Liver (tissue), 9 donors: ENCODE results near the gene RYR3. TPM values are rescaled to one million over a fixed set of nuclear protein-coding genes. Genes with fewer than 3 reads are reported as not detected.

ENCODE experiments used
- DNase-seq: peaks from one replicate; pipeline ENCODE4 v3.0.0-alpha.2; 2017; ENCODE audit warnings: low spot score
- H3K27ac ChIP-seq, 2 donors: one replicate each; pipeline ENCODE4 v1.7.0; 2013; ENCODE audit warnings: inconsistent platforms in 2 of 2, low read length in 2 of 2, control low read depth in 1 of 2, low read depth in 1 of 2, mild to moderate bottlenecking in 1 of 2
- H3K27me3 ChIP-seq, 4 donors: one replicate each; pipeline versions ENCODE4 v1.6.1 to v1.7.0; 2013; ENCODE audit warnings: low read length in 3 of 4, inconsistent platforms in 1 of 4, mild to moderate bottlenecking in 1 of 4, moderate library complexity in 1 of 4; ENCODE audit not compliant: control insufficient read depth in 4 of 4, insufficient read depth in 4 of 4
- H3K36me3 ChIP-seq, 4 donors: one replicate each; pipeline versions ENCODE4 v1.6.1 to v1.7.0; 2013; ENCODE audit warnings: low read length in 3 of 4, mild to moderate bottlenecking in 3 of 4, low read depth in 1 of 4, moderate library complexity in 1 of 4; ENCODE audit not compliant: control insufficient read depth in 4 of 4, insufficient read depth in 3 of 4
- H3K4me1 ChIP-seq, 4 donors: one replicate each; pipeline versions ENCODE4 v1.6.1 to v1.7.0; 2013; ENCODE audit warnings: low read length in 3 of 4, mild to moderate bottlenecking in 3 of 4, moderate library complexity in 1 of 4; ENCODE audit not compliant: control insufficient read depth in 4 of 4, insufficient read depth in 4 of 4
- H3K4me3 ChIP-seq, 3 donors: one replicate each; pipeline versions ENCODE4 v1.6.1 to v1.7.0; 2013; ENCODE audit warnings: low read length in 3 of 3, control low read depth in 1 of 3, low read depth in 1 of 3, mild to moderate bottlenecking in 1 of 3
- H3K9ac ChIP-seq, 2 donors: one replicate each; pipeline ENCODE4 v1.7.0; 2013; ENCODE audit warnings: low read length in 2 of 2, mild to moderate bottlenecking in 2 of 2, moderate library complexity in 2 of 2, control low read depth in 1 of 2, low read depth in 1 of 2
- H3K9me3 ChIP-seq, 4 donors: one replicate each; pipeline versions ENCODE4 v1.6.1 to v1.7.0; 2013; ENCODE audit warnings: low read length in 3 of 4; ENCODE audit not compliant: control insufficient read depth in 4 of 4
- EGR1 ChIP-seq, 2 donors: IDR thresholded peaks; 2 replicates each; pipeline ENCODE4 v1.6.1; 2016 to 2018; ENCODE audit warnings: antibody characterized with exemption in 2 of 2, low read depth in 2 of 2
- FOXA1 ChIP-seq: IDR thresholded peaks from 2 replicates; pipeline ENCODE4 v1.6.1; 2016; ENCODE audit warnings: antibody characterized with exemption
- FOXA2 ChIP-seq: IDR thresholded peaks from 2 replicates; pipeline ENCODE4 v1.6.1; 2016; ENCODE audit warnings: antibody characterized with exemption
- GABPA ChIP-seq, 2 donors: IDR thresholded peaks in 1 of 2; conservative IDR thresholded peaks in 1 of 2; 2 replicates each; pipeline ENCODE4 v1.6.1; 2016; ENCODE audit warnings: antibody characterized with exemption in 2 of 2, mild to moderate bottlenecking in 1 of 2, moderate library complexity in 1 of 2
- HNF4A ChIP-seq, 2 donors: conservative IDR thresholded peaks; 2 replicates each; pipeline ENCODE4 v1.6.1; 2016; ENCODE audit warnings: antibody characterized with exemption in 2 of 2, mild to moderate bottlenecking in 2 of 2
- HNF4G ChIP-seq: IDR thresholded peaks from 2 replicates; pipeline ENCODE4 v1.6.1; 2016; ENCODE audit warnings: antibody characterized with exemption
- JUND ChIP-seq, 2 donors: IDR thresholded peaks; 2 replicates each; pipeline ENCODE4 v1.6.1; 2016; ENCODE audit warnings: antibody characterized with exemption in 2 of 2
- NR2F2 ChIP-seq: IDR thresholded peaks from 2 replicates; pipeline ENCODE4 v1.6.1; 2016; ENCODE audit warnings: antibody characterized with exemption
- RAD21 ChIP-seq, 2 donors: IDR thresholded peaks; 2 replicates each; pipeline ENCODE4 v1.6.1; 2016; ENCODE audit warnings: antibody characterized with exemption in 2 of 2, mild to moderate bottlenecking in 2 of 2
- SP1 ChIP-seq: IDR thresholded peaks from 2 replicates; pipeline ENCODE4 v1.6.1; 2018; ENCODE audit warnings: antibody characterized with exemption, mild to moderate bottlenecking
- TAF1 ChIP-seq: conservative IDR thresholded peaks from 2 replicates; pipeline ENCODE4 v1.6.1; 2016; ENCODE audit warnings: antibody characterized with exemption, mild to moderate bottlenecking
- YY1 ChIP-seq: IDR thresholded peaks from 2 replicates; pipeline ENCODE4 v1.6.1; 2016; ENCODE audit warnings: antibody characterized with exemption, mild to moderate bottlenecking
- WGBS: extraction: QIAGEN DNeasy Blood & Tissue Kit; methylation state at CpG from one replicate; pipeline ENCODE4 v1.1.7; 2013; 5-methylcytosine and 5-hydroxymethylcytosine counted together
- polyA plus RNA-seq, 2 donors: library from polyadenylated mRNA; stranded (reverse) in 1 of 2; unstranded in 1 of 2; fragments of 200-250 nt in 1 of 2; fragments of >200 nt in 1 of 2; fragmentation: Nextera tagmentation in 1 of 2; extraction: Ambion mirVana in 1 of 2; gene quantifications; one replicate each; pipeline versions ENCODE4 v1.2.1 to v1.2.3, GENCODE V29; 2013 to 2015
- total RNA-seq, 2 donors: library from RNA; depleted of rRNA; stranded (reverse); fragments of >200 nt; gene quantifications; one replicate each; pipeline ENCODE4 v1.2.3, GENCODE V29; 2014
- TF ChIP-seq, protein P1 (sequence below): IDR thresholded peaks from 2 replicates; pipeline ENCODE4 v1.6.1; 2016; ENCODE audit warnings: antibody characterized with exemption
- TF ChIP-seq, protein P2 (sequence below): IDR thresholded peaks from 2 replicates; pipeline ENCODE4 v1.6.1; 2016; ENCODE audit warnings: antibody characterized with exemption
- TF ChIP-seq, protein P3 (sequence below): fragments of 150-350 bp; IDR thresholded peaks from 2 replicates; pipeline ENCODE4 v1.5.1; 2017; ENCODE audit warnings: improper control_type of control experiment, low read depth, low read length; ENCODE audit not compliant: missing input control
- TF ChIP-seq, protein P4 (sequence below): IDR thresholded peaks from 2 replicates; pipeline ENCODE4 v1.6.1; 2016; ENCODE audit warnings: antibody characterized with exemption
- TF ChIP-seq, protein P5 (sequence below): IDR thresholded peaks from 2 replicates; pipeline ENCODE4 v1.6.1; 2016; ENCODE audit warnings: antibody characterized with exemption, mild to moderate bottlenecking
- donor health status: healthy.
- donor health status: healthy.
- donor health status: healthy.
- donor health status: healthy.
- donor health status: healthy.

Gene RYR3
- total and polyA plus RNA-seq, 4 donors = 0.01 to 1.1 (median 0.22) TPM

DNA sequence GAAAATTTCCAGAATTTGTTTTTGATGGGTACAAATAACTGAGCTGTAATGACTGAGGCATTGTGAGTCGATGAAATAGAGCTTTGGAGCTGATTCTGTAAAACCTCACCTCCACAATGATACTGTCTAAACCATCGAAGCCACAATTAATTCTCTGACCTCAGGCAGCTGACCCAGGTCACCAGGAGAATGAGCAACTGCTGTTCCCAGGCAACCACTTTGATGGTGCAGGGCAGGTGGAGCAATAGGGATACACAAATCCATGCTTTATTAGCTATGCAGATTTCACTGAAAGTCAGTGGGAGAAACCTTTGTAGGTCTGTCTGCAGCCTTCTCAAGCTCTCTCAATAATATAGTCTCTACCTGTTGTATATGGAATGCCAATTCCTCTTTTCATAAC lies 204.4 kb downstream of the RYR3 start:
- TF ChIP-seq FOXA2 (no peak), FOXA1 (no peak), HNF4G (no peak), JUND (IDR thresholded peaks at IDR 0.05) (no peak), SP1 (no peak), YY1 (no peak), HNF4A (conservative IDR thresholded peaks at IDR 0.05) (no peak), EGR1 (IDR thresholded peaks at IDR 0.05; ENCODE audit: low read depth in 2 of 2) (no peak), GABPA (IDR thresholded peaks at IDR 0.05 in 1 of 2, conservative IDR thresholded peaks at IDR 0.05 in 1 of 2) (no peak), TAF1 (no peak), NR2F2 (no peak), RAD21 (IDR thresholded peaks at IDR 0.05) (no peak)
- TF ChIP-seq, protein P1, sequence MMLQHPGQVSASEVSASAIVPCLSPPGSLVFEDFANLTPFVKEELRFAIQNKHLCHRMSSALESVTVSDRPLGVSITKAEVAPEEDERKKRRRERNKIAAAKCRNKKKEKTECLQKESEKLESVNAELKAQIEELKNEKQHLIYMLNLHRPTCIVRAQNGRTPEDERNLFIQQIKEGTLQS = no peak
- TF ChIP-seq, protein P2, sequence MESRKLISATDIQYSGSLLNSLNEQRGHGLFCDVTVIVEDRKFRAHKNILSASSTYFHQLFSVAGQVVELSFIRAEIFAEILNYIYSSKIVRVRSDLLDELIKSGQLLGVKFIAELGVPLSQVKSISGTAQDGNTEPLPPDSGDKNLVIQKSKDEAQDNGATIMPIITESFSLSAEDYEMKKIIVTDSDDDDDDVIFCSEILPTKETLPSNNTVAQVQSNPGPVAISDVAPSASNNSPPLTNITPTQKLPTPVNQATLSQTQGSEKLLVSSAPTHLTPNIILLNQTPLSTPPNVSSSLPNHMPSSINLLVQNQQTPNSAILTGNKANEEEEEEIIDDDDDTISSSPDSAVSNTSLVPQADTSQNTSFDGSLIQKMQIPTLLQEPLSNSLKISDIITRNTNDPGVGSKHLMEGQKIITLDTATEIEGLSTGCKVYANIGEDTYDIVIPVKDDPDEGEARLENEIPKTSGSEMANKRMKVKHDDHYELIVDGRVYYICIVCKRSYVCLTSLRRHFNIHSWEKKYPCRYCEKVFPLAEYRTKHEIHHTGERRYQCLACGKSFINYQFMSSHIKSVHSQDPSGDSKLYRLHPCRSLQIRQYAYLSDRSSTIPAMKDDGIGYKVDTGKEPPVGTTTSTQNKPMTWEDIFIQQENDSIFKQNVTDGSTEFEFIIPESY = no peak
- Histone ChIP-seq H3K9ac (no peak overlapping the region), H3K27ac (no peak overlapping the region), H3K27me3 (peaks cover 0 to 9% (median 2%) of the 10 kb centered on the region in 4 donors), H3K9me3 (no peaks in the 10 kb centered on the region), H3K4me3 (no peak overlapping the region), H3K4me1 (no peaks in the 10 kb centered on the region), H3K36me3 (no peaks in the 10 kb centered on the region)
- WGBS = 82% methylated on average over 2 of the region's 2 CpGs
- DNase-seq = no peak

DNA sequence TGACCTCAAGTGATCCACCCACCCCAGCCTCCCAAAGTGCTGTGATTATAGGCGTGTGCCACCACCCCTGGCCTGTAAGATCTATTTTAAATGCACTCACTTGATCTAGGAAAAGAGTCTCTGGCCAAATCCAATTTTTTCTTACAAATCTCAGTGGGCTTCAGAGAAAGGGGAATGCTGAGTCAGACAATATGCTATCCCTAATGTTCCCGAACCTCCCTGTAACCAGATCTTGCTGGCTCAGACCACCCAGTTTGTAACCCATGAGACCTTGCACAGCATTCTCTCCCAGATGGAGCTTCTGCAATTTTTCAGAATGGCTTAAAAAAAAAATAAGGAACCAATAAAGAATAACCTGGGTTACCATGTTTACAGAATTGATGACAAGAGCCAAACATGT lies 205.8 kb downstream of the RYR3 start:
- Histone ChIP-seq H3K4me1 (no peaks in the 10 kb centered on the region), H3K27me3 (peaks cover 0 to 9% (median 3%) of the 10 kb centered on the region in 4 donors), H3K9me3 (no peaks in the 10 kb centered on the region), H3K4me3 (no peak overlapping the region), H3K9ac (no peak overlapping the region), H3K36me3 (no peaks in the 10 kb centered on the region), H3K27ac (no peak overlapping the region)
- TF ChIP-seq, protein P3, sequence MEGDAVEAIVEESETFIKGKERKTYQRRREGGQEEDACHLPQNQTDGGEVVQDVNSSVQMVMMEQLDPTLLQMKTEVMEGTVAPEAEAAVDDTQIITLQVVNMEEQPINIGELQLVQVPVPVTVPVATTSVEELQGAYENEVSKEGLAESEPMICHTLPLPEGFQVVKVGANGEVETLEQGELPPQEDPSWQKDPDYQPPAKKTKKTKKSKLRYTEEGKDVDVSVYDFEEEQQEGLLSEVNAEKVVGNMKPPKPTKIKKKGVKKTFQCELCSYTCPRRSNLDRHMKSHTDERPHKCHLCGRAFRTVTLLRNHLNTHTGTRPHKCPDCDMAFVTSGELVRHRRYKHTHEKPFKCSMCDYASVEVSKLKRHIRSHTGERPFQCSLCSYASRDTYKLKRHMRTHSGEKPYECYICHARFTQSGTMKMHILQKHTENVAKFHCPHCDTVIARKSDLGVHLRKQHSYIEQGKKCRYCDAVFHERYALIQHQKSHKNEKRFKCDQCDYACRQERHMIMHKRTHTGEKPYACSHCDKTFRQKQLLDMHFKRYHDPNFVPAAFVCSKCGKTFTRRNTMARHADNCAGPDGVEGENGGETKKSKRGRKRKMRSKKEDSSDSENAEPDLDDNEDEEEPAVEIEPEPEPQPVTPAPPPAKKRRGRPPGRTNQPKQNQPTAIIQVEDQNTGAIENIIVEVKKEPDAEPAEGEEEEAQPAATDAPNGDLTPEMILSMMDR = no peak
- TF ChIP-seq GABPA (IDR thresholded peaks at IDR 0.05 in 1 of 2, conservative IDR thresholded peaks at IDR 0.05 in 1 of 2) = no peak
- no peak for TF ChIP-seq EGR1 (IDR thresholded peaks at IDR 0.05; ENCODE audit: low read depth in 2 of 2)
- TF ChIP-seq NR2F2 = no peak
- TF ChIP-seq, protein P4, sequence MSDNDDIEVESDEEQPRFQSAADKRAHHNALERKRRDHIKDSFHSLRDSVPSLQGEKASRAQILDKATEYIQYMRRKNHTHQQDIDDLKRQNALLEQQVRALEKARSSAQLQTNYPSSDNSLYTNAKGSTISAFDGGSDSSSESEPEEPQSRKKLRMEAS = no peak
- TF ChIP-seq SP1 = no peak
- no peak for DNase-seq
- 79% methylated on average over 2 of the region's 2 CpGs for WGBS

DNA sequence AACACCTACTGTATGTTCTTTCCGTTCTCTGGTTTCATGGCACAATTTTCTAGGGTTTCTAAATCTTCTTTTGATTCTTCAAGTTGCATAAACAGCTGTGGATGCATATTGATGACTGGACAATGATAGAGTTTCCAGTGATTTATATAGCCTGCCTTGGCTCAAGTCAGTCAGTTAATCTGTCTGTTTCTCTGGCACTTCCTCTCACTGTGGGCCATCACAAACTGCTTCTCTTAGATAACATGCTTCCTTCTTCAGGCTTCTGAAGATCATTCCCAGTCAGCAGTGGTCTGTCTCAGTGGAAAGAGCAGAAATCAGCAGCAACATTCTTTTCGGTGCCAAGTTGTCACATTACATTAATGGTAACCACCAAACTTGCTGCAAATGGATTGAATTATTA lies 207.2 kb downstream of the RYR3 start:
- peaks cover 0 to 9% (median 4%) of the 10 kb centered on the region in 4 donors for H3K27me3 ChIP-seq
- no peaks in the 10 kb centered on the region for H3K4me1 ChIP-seq
- H3K9ac ChIP-seq = no peak overlapping the region
- no peaks in the 10 kb centered on the region for H3K36me3 ChIP-seq
- no peak for DNase-seq
- no peak overlapping the region for H3K27ac ChIP-seq
- WGBS = 43% methylated on average over 2 of the region's 2 CpGs
- H3K4me3 ChIP-seq = no peak overlapping the region
- no peaks in the 10 kb centered on the region for H3K9me3 ChIP-seq
- no peak for TF ChIP-seq FOXA2
- TF ChIP-seq RAD21 (IDR thresholded peaks at IDR 0.05) = no peak
- TF ChIP-seq, protein P2 = no peak
- no peak for TF ChIP-seq HNF4G
- no peak for TF ChIP-seq NR2F2
- TF ChIP-seq YY1 = no peak
- no peak for TF ChIP-seq FOXA1
- TF ChIP-seq, protein P5, sequence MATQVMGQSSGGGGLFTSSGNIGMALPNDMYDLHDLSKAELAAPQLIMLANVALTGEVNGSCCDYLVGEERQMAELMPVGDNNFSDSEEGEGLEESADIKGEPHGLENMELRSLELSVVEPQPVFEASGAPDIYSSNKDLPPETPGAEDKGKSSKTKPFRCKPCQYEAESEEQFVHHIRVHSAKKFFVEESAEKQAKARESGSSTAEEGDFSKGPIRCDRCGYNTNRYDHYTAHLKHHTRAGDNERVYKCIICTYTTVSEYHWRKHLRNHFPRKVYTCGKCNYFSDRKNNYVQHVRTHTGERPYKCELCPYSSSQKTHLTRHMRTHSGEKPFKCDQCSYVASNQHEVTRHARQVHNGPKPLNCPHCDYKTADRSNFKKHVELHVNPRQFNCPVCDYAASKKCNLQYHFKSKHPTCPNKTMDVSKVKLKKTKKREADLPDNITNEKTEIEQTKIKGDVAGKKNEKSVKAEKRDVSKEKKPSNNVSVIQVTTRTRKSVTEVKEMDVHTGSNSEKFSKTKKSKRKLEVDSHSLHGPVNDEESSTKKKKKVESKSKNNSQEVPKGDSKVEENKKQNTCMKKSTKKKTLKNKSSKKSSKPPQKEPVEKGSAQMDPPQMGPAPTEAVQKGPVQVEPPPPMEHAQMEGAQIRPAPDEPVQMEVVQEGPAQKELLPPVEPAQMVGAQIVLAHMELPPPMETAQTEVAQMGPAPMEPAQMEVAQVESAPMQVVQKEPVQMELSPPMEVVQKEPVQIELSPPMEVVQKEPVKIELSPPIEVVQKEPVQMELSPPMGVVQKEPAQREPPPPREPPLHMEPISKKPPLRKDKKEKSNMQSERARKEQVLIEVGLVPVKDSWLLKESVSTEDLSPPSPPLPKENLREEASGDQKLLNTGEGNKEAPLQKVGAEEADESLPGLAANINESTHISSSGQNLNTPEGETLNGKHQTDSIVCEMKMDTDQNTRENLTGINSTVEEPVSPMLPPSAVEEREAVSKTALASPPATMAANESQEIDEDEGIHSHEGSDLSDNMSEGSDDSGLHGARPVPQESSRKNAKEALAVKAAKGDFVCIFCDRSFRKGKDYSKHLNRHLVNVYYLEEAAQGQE = no peak
- no peak for TF ChIP-seq SP1
- TF ChIP-seq GABPA (IDR thresholded peaks at IDR 0.05 in 1 of 2, conservative IDR thresholded peaks at IDR 0.05 in 1 of 2) = no peak
